WI38 (cell line): ENCODE data around the gene ZHX3.

Experiments used
- H3K4me3 ChIP-seq: 2 replicates; pipeline ENCODE4 v1.5.1; 2011; ENCODE audit warnings: low read depth, mild to moderate bottlenecking, control low read depth, low read length
- TF ChIP-seq, protein P1 (sequence below): IDR thresholded peaks from 2 replicates; pipeline ENCODE4 v1.5.1; 2012; ENCODE audit warnings: low read depth, mild to moderate bottlenecking, control low read depth, low read length

ZHX3 gene

GRCh38 chr20:41150664-41151063 is 166.9 kb downstream of the ZHX3 start:
- no peak overlapping the region for H3K4me3 ChIP-seq
- TF ChIP-seq, protein P1, sequence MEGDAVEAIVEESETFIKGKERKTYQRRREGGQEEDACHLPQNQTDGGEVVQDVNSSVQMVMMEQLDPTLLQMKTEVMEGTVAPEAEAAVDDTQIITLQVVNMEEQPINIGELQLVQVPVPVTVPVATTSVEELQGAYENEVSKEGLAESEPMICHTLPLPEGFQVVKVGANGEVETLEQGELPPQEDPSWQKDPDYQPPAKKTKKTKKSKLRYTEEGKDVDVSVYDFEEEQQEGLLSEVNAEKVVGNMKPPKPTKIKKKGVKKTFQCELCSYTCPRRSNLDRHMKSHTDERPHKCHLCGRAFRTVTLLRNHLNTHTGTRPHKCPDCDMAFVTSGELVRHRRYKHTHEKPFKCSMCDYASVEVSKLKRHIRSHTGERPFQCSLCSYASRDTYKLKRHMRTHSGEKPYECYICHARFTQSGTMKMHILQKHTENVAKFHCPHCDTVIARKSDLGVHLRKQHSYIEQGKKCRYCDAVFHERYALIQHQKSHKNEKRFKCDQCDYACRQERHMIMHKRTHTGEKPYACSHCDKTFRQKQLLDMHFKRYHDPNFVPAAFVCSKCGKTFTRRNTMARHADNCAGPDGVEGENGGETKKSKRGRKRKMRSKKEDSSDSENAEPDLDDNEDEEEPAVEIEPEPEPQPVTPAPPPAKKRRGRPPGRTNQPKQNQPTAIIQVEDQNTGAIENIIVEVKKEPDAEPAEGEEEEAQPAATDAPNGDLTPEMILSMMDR, result no peak

DNA sequence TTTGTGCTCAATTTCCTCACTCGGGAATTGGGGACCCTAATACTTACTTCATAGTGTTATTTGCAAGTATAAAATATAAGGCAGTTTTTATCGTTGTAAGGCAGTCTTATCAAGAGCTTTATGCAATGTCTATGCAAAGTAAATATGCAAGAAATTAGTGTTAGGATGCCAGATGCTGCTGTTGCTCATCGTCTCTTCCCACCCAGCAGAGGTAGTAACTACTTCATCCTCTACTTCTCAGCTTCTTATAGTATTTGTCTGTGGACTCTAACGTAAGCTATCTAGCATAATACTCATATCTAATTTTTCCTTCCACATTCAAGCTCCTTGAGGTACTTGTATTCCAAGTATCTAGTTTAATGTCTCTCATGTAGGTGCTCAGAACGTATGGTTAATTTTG is 168.6 kb downstream of the ZHX3 start:
- TF ChIP-seq, protein P1, result no peak
- no peak overlapping the region for H3K4me3 ChIP-seq

DNA sequence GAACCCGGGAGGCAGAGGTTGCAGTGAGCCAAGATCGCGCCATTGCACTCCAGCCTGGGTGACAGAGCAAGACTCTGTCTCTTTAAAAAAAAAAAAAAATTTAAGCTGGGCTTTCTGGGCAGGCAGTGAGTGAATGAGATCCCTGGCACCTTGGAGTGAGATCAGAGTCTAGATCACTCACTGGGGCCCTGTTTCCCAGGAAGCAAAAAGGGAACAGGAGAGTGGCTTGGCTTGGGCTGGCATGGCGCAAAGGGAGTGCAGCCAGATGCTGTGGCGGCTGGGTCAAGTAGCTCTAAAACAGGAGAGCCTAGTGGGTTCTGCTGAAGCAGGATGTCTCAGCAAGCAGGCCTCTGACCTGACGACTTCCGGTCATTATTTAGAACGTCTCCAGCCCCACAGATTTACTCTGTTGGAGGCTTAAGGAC is 169.8 kb downstream of the ZHX3 start:
- no peak overlapping the region for H3K4me3 ChIP-seq
- TF ChIP-seq, protein P1, result no peak

- no peak overlapping the region for H3K4me3 ChIP-seq
- TF ChIP-seq, protein P1, result no peak
These were observed 171.5 kb downstream of the ZHX3 start for GRCh38 chr20:41145821-41146620.

- TF ChIP-seq, protein P1, result no peak
- H3K4me3 ChIP-seq, result no peak overlapping the region
These were observed 172.2 kb downstream of the ZHX3 start for GRCh38 chr20:41145317-41145716.

GRCh38 chr20:41143354-41143753 is 174.2 kb downstream of the ZHX3 start:
- H3K4me3 ChIP-seq, result no peak overlapping the region
- TF ChIP-seq, protein P1, result no peak

- TF ChIP-seq, protein P1, result no peak
- no peak overlapping the region for H3K4me3 ChIP-seq
These were observed 174.6 kb downstream of the ZHX3 start for GRCh38 chr20:41142919-41143318.
